HepG2 (cell line): Measurements from ENCODE around the gene DNAJB6. TPM values are rescaled to one million over a fixed set of nuclear protein-coding genes. Genes with fewer than 3 reads are reported as not detected.

ENCODE experiments used
- ADNP ChIP-seq: sonication (generic); formaldehyde crosslinking; IDR thresholded peaks from 2 replicates; pipeline ENCODE4 v1.4.0; 2020; ENCODE audit warnings: missing genetic modification reagents
- CHD2 ChIP-seq: IDR thresholded peaks from 2 replicates; pipeline ENCODE4 v1.6.1; 2011; ENCODE audit warnings: low read depth, low read length, improper control_type of control experiment
- FLYWCH1 ChIP-seq: sonication (generic); formaldehyde crosslinking; IDR thresholded peaks from 2 replicates; pipeline ENCODE4 v1.8.1; 2023; ENCODE audit warnings: mild to moderate bottlenecking, missing genetic modification reagents
- FOXK2 ChIP-seq: fragments of 450-650 bp; IDR thresholded peaks from 2 replicates; pipeline ENCODE4 v1.6.1; 2016
- HDAC1 ChIP-seq: sonication (generic); formaldehyde crosslinking; IDR thresholded peaks from 2 replicates; pipeline ENCODE4 v1.5.1; 2020; ENCODE audit warnings: mild to moderate bottlenecking, missing genetic modification reagents
- HMG20B ChIP-seq: conservative IDR thresholded peaks from 2 replicates; pipeline ENCODE4 v1.6.1; 2016; ENCODE audit warnings: missing genetic modification reagents, missing compliant biosample characterization
- HNRNPK ChIP-seq: fragments of 200-400 bp; formaldehyde crosslinking; IDR thresholded peaks from 2 replicates; pipeline ENCODE4 v1.6.1; 2018; ENCODE audit warnings: low read length, low read depth, moderate library complexity, mild to moderate bottlenecking; ENCODE audit not compliant: poor library complexity, severe bottlenecking
- MAFG ChIP-seq: sonication (generic); formaldehyde crosslinking; IDR thresholded peaks from 2 replicates; pipeline ENCODE4 v1.5.1; 2020; ENCODE audit warnings: mild to moderate bottlenecking, missing genetic modification reagents
- NBN ChIP-seq: fragments of 450-650 bp; conservative IDR thresholded peaks from 2 replicates; pipeline ENCODE4 v1.6.1; 2017
- PCBP2 ChIP-seq: fragments of 200-400 bp; formaldehyde crosslinking; optimal IDR thresholded peaks from 2 replicates; pipeline ENCODE3; 2018; ENCODE audit warnings: low read length, low read depth; ENCODE audit not compliant: poor library complexity, severe bottlenecking
- PHF5A ChIP-seq: IDR thresholded peaks from one replicate; pipeline ENCODE4 v1.6.1; 2018; ENCODE audit warnings: low read depth, missing genetic modification reagents; ENCODE audit not compliant: unreplicated experiment
- RELA ChIP-seq: sonication (generic); formaldehyde crosslinking; IDR thresholded peaks from 2 replicates; pipeline ENCODE4 v1.4.0; 2020; ENCODE audit warnings: missing genetic modification reagents
- TIGD3 ChIP-seq: sonication (generic); formaldehyde crosslinking; IDR thresholded peaks from 2 replicates; pipeline ENCODE4 v1.5.1; 2020; ENCODE audit warnings: mild to moderate bottlenecking, missing genetic modification reagents, borderline replicate concordance
- TOPORS ChIP-seq: sonication (generic); formaldehyde crosslinking; IDR thresholded peaks from 2 replicates; pipeline ENCODE4 v1.8.0; 2023; ENCODE audit warnings: mild to moderate bottlenecking, missing genetic modification reagents
- ZBTB34 ChIP-seq: sonication (generic); formaldehyde crosslinking; IDR thresholded peaks from 2 replicates; pipeline ENCODE4 v1.8.0; 2022; ENCODE audit warnings: mild to moderate bottlenecking, missing genetic modification reagents
- ZBTB37 ChIP-seq: sonication (generic); formaldehyde crosslinking; IDR thresholded peaks from 2 replicates; pipeline ENCODE4 v1.4.0; 2020; ENCODE audit warnings: mild to moderate bottlenecking, missing genetic modification reagents
- ZBTB49 ChIP-seq: sonication (generic); formaldehyde crosslinking; IDR thresholded peaks from 2 replicates; pipeline ENCODE4 v1.4.0; 2020; ENCODE audit warnings: missing genetic modification reagents, borderline replicate concordance
- ZNF17 ChIP-seq: sonication (generic); formaldehyde crosslinking; IDR thresholded peaks from 2 replicates; pipeline ENCODE4 v1.5.0; 2020; ENCODE audit warnings: mild to moderate bottlenecking, missing genetic modification reagents
- ZNF550 ChIP-seq: sonication (generic); formaldehyde crosslinking; IDR thresholded peaks from 2 replicates; pipeline ENCODE4 v1.4.0; 2020; ENCODE audit warnings: mild to moderate bottlenecking, missing genetic modification reagents, borderline replicate concordance
- ZNF563 ChIP-seq: sonication (generic); formaldehyde crosslinking; IDR thresholded peaks from 2 replicates; pipeline ENCODE4 v1.8.0; 2022; ENCODE audit warnings: mild to moderate bottlenecking, moderate library complexity, missing genetic modification reagents
- ZNF747 ChIP-seq: sonication (generic); formaldehyde crosslinking; IDR thresholded peaks from 2 replicates; pipeline ENCODE4 v1.8.1; 2023; ENCODE audit warnings: missing genetic modification reagents, mild to moderate bottlenecking, borderline replicate concordance
- ZNF749 ChIP-seq: sonication (generic); formaldehyde crosslinking; IDR thresholded peaks from 2 replicates; pipeline ENCODE4 v1.8.0; 2022; ENCODE audit warnings: mild to moderate bottlenecking, missing genetic modification reagents, moderate library complexity, borderline replicate concordance
- ZUFSP ChIP-seq: sonication (generic); formaldehyde crosslinking; IDR thresholded peaks from 2 replicates; pipeline ENCODE4 v1.9.0; 2021; ENCODE audit warnings: missing genetic modification reagents, mild to moderate bottlenecking, borderline replicate concordance
- polyA plus RNA-seq, 8 experiments: library from polyadenylated mRNA; depleted of rRNA in 3 of 8; stranded (reverse) in 7 of 8; unstranded in 1 of 8; fragments of >200 nt; fragmentation: Illumina TruSeq in 4 of 8; extraction: Trizol in 4 of 8; gene quantifications; 2 replicates each; pipeline versions ENCODE4 v1.2.1 to v1.2.3, GENCODE V29; 2011 to 2016; ENCODE audit warnings: low read depth in 4 of 8, missing spikeins in 1 of 8, mixed read lengths in 1 of 8; ENCODE audit not compliant: insufficient read depth in 1 of 8
- total RNA-seq, 5 experiments: library from RNA; depleted of rRNA; stranded (reverse); fragments of >200 nt; fragmentation: Illumina TruSeq; extraction: Trizol; gene quantifications; 2 replicates each; pipeline ENCODE4 v1.2.3, GENCODE V29; 2016; ENCODE audit warnings: low read depth in 1 of 5

Gene DNAJB6
- total and polyA plus RNA-seq, 2 of the 13 experiments (the other 11 are each of a cell fraction or from before 2014, with no cell fraction given), result 29.9 to 53.9 TPM

- TF ChIP-seq ZNF749 (CRISPR knock-in tag), result no peak
- TF ChIP-seq PHF5A, result no peak
- no peak for TF ChIP-seq TIGD3 (CRISPR knock-in tag)
- no peak for TF ChIP-seq ZBTB49 (CRISPR knock-in tag)
- no peak for TF ChIP-seq RELA
- no peak for TF ChIP-seq CHD2
- TF ChIP-seq FOXK2, result no peak
- no peak for TF ChIP-seq HNRNPK
- no peak for TF ChIP-seq NBN
- no peak for TF ChIP-seq HMG20B
- TF ChIP-seq ZNF17 (CRISPR knock-in tag), result no peak
- no peak for TF ChIP-seq TOPORS (CRISPR knock-in tag)
- no peak for TF ChIP-seq ZBTB34
- TF ChIP-seq ADNP (CRISPR knock-in tag), result no peak
- no peak for TF ChIP-seq ZNF747 (CRISPR knock-in tag)
- no peak for TF ChIP-seq ZNF550 (CRISPR knock-in tag)
- no peak for TF ChIP-seq HDAC1 (CRISPR knock-in tag)
- no peak for TF ChIP-seq ZUFSP (CRISPR knock-in tag)
- TF ChIP-seq ZNF563 (CRISPR knock-in tag), result no peak
- TF ChIP-seq FLYWCH1 (CRISPR knock-in tag), result no peak
- no peak for TF ChIP-seq PCBP2
- no peak for TF ChIP-seq MAFG (CRISPR knock-in tag)
- TF ChIP-seq ZBTB37 (CRISPR knock-in tag), result no peak
Observed at GRCh38 chr7:157425137-157425731, 88.4 kb downstream of the DNAJB6 start (continued).
